AG10803 (cell line): ENCODE measurements around the gene KMT5B.

Experiments
- DNase-seq: peaks from one replicate; pipeline ENCODE4 v3.0.0; 2010; ENCODE audit warnings: low read depth
- H3K4me3 ChIP-seq: 2 replicates; pipeline ENCODE4 v1.5.1; 2011; ENCODE audit warnings: mild to moderate bottlenecking, low read length, control low read depth
- CTCF ChIP-seq: conservative IDR thresholded peaks from 2 replicates; pipeline ENCODE4 v1.5.1; 2011; ENCODE audit warnings: mild to moderate bottlenecking, low read length, control low read depth, inconsistent platforms

Gene KMT5B

GRCh38 chr11:68158580-68158979 lies 54.5 kb downstream of the KMT5B start:
- DNase-seq = no peak
- TF ChIP-seq CTCF = no peak
- H3K4me3 ChIP-seq = no peak overlapping the region

- DNase-seq = no peak
Measured at GRCh38 chr11:68153742-68154141, 59.4 kb downstream of the KMT5B start.

GRCh38 chr11:68150037-68150436 lies 63.1 kb downstream of the KMT5B start:
- H3K4me3 ChIP-seq = no peak overlapping the region
- no peak for TF ChIP-seq CTCF
- DNase-seq = no peak

More at GRCh38 chr11:68153742-68154141, 59.4 kb downstream of the KMT5B start:
- TF ChIP-seq CTCF = no peak
- no peak overlapping the region for H3K4me3 ChIP-seq

- DNase-seq = no peak
- no peak for TF ChIP-seq CTCF
Measured at GRCh38 chr11:68149417-68149816, 63.7 kb downstream of the KMT5B start.

GRCh38 chr11:68148879-68149278 lies 64.2 kb downstream of the KMT5B start:
- H3K4me3 ChIP-seq = no peak overlapping the region
- no peak for TF ChIP-seq CTCF
- no peak for DNase-seq

More at GRCh38 chr11:68149417-68149816, 63.7 kb downstream of the KMT5B start:
- no peak overlapping the region for H3K4me3 ChIP-seq

- no peak for TF ChIP-seq CTCF
- no peak for DNase-seq
Measured at GRCh38 chr11:68148071-68148805, 64.9 kb downstream of the KMT5B start.

More at GRCh38 chr11:68148071-68148805, 64.9 kb downstream of the KMT5B start:
- H3K4me3 ChIP-seq = no peak overlapping the region
